ENCODE measurements around the gene C15orf61.

The C15orf61 gene

GRCh38 chr15:67578020-67578600 is 57.2 kb downstream of the C15orf61 start:
- Histone ChIP-seq H3K23ac (ENCODE audit: low read depth, low read length, poor library complexity) (no peak overlapping the region), H2AFZ (ENCODE audit: low read length) (no peak overlapping the region), H4K91ac (ENCODE audit: low read depth, low read length, poor library complexity) (no peak overlapping the region), H3K36me3 (replicated peaks in 1 of 2; ENCODE audit: control insufficient read depth in 2 of 2, insufficient read depth in 2 of 2, low read length in 2 of 2) (peaks cover 0 to 3% of the 10 kb centered on the region in 2 donors), H3K4me3 (ENCODE audit: low read length in 2 of 2) (no peak overlapping the region), H2BK12ac (ENCODE audit: low read length) (no peak overlapping the region), H3K14ac (ENCODE audit: low read length) (no peak overlapping the region), H3K79me1 (ENCODE audit: low read depth, low read length) (no peaks in the 10 kb centered on the region), H3K27me3 (ENCODE audit: control insufficient read depth in 3 of 3, insufficient read depth in 3 of 3, low read depth in 1 of 3, low read length in 3 of 3) (no peaks in the 10 kb centered on the region), H3K4me2 (ENCODE audit: insufficient read depth, low read length, poor library complexity, severe bottlenecking) (no peak overlapping the region), H3K4ac (ENCODE audit: low read length) (no peak overlapping the region), H3K9me3 (replicated peaks in 1 of 2; ENCODE audit: control insufficient read depth in 2 of 2, insufficient read depth in 1 of 2, low read depth in 1 of 2, low read length in 2 of 2) (no peaks in the 10 kb centered on the region), H3K18ac (ENCODE audit: low read length) (no peak overlapping the region), H4K8ac (ENCODE audit: low read depth, low read length) (no peak overlapping the region), H3K4me1 (ENCODE audit: control insufficient read depth in 2 of 2, insufficient read depth in 1 of 2, low read depth in 1 of 2, low read length in 2 of 2) (peaks cover 3 to 6% of the 10 kb centered on the region in 2 donors), H2BK120ac (ENCODE audit: low read depth, low read length) (no peak overlapping the region), H2AK5ac (ENCODE audit: low read depth, low read length) (no peak overlapping the region), H2BK5ac (ENCODE audit: low read length) (no peak overlapping the region), H3K27ac (replicated peaks; ENCODE audit: low read length) (no peak overlapping the region), H3K9ac (ENCODE audit: low read depth, low read length, poor library complexity) (peak overlapping the region; percentile 2), H2BK15ac (ENCODE audit: low read length) (no peak overlapping the region)
- no CpG with 5 or more reads among the region's 4 CpGs for WGBS, 2 donors (ENCODE audit: extremely low coverage in 2 of 2, insufficient read length in 2 of 2, insufficient replicate concordance in 1 of 2)
- no peak for DNase-seq (ENCODE audit: low spot score)

GRCh38 chr15:67579164-67579563 is 58.2 kb downstream of the C15orf61 start:
- no peak overlapping the region for H3K4me3 ChIP-seq (ENCODE audit: low read length in 2 of 2)
- H3K27ac ChIP-seq (replicated peaks; ENCODE audit: low read length): no peak overlapping the region
- no peak for DNase-seq (ENCODE audit: low spot score)
- H2BK15ac ChIP-seq (ENCODE audit: low read length): no peak overlapping the region
- H4K8ac ChIP-seq (ENCODE audit: low read depth, low read length): no peak overlapping the region
- no peak overlapping the region for H4K91ac ChIP-seq (ENCODE audit: low read depth, low read length, poor library complexity)
- no CpG with 5 or more reads among the region's 5 CpGs for WGBS, 2 donors (ENCODE audit: extremely low coverage in 2 of 2, insufficient read length in 2 of 2, insufficient replicate concordance in 1 of 2)
- H3K18ac ChIP-seq (ENCODE audit: low read length): no peak overlapping the region
- H2BK12ac ChIP-seq (ENCODE audit: low read length): no peak overlapping the region
- H2AFZ ChIP-seq (ENCODE audit: low read length): no peak overlapping the region
- H3K9ac ChIP-seq (ENCODE audit: low read depth, low read length, poor library complexity): no peak overlapping the region
- no peaks in the 10 kb centered on the region for H3K27me3 ChIP-seq (ENCODE audit: control insufficient read depth in 3 of 3, insufficient read depth in 3 of 3, low read depth in 1 of 3, low read length in 3 of 3)
- H3K23ac ChIP-seq (ENCODE audit: low read depth, low read length, poor library complexity): no peak overlapping the region
- H2AK5ac ChIP-seq (ENCODE audit: low read depth, low read length): no peak overlapping the region
- no peak overlapping the region for H3K4me2 ChIP-seq (ENCODE audit: insufficient read depth, low read length, poor library complexity, severe bottlenecking)
- no peak overlapping the region for H2BK120ac ChIP-seq (ENCODE audit: low read depth, low read length)
- no peak overlapping the region for H3K4ac ChIP-seq (ENCODE audit: low read length)
- no peaks in the 10 kb centered on the region for H3K79me1 ChIP-seq (ENCODE audit: low read depth, low read length)
- peaks cover 0 to 3% of the 10 kb centered on the region in 2 donors for H3K36me3 ChIP-seq (replicated peaks in 1 of 2; ENCODE audit: control insufficient read depth in 2 of 2, insufficient read depth in 2 of 2, low read length in 2 of 2)
- H2BK5ac ChIP-seq (ENCODE audit: low read length): no peak overlapping the region
- H3K9me3 ChIP-seq (replicated peaks in 1 of 2; ENCODE audit: control insufficient read depth in 2 of 2, insufficient read depth in 1 of 2, low read depth in 1 of 2, low read length in 2 of 2): no peaks in the 10 kb centered on the region
- H3K14ac ChIP-seq (ENCODE audit: low read length): no peak overlapping the region
- peaks cover 3 to 6% of the 10 kb centered on the region in 2 donors for H3K4me1 ChIP-seq (ENCODE audit: control insufficient read depth in 2 of 2, insufficient read depth in 1 of 2, low read depth in 1 of 2, low read length in 2 of 2)
